Measurements from ENCODE around the gene FUT6.

The FUT6 gene

GRCh38 chr19:5804516-5805461, 34.7 kb downstream of the FUT6 start, which contains the start of gene NRTN:
Gene NRTN (plus strand): TSS chr19:5805067. CDS start chr19:5824166, 19,099 bp downstream.
- DNase-seq: peak in 1 of 2 experiments; percentile 69

DNA sequence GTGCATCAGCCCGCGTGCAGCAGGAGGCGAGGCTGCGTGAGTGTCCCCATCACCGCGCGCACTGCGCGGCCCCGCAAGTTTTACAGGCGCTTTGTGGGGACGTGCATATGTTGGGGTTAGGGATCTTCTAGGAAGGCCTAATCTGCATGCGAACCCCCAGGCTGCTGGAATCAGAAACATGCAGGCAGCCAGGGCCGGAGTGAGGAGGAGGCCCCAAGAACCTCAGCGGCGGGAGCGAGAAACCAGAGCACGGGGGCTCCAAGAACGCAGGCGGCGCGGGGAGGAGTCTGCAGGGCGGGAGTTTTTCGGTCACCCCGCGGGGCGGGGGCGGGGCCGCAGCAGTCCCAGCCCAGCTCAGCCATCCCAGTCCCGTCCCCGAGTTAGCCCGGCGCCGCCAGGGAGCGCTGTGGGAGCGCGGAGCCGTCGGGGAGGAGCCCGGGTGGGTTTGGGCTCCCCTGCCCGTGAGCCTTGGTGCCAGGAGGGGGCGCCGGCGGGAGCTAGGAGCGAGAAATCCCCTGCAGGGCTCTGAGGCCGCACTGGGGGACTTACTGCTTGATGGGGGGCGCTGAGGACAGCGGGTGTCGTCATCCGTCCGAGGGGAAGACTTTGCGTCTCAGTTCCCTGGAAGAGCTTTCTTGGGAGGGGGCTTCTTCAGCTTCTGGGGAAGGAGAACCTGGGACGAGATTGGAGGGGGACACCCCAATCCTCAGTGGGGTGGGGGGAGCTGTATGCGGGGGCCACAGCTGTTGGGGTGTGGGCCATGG, 35.6 kb downstream of the FUT6 start:
- DNase-seq: peak; percentile 95 to 97

- peak in 1 of 2 experiments; percentile 38 for DNase-seq
These were observed 36.1 kb downstream of the FUT6 start for GRCh38 chr19:5803441-5803751.

- peak in 1 of 2 experiments; percentile 20 for DNase-seq
These were observed 37.5 kb downstream of the FUT6 start for GRCh38 chr19:5801796-5802619.

DNA sequence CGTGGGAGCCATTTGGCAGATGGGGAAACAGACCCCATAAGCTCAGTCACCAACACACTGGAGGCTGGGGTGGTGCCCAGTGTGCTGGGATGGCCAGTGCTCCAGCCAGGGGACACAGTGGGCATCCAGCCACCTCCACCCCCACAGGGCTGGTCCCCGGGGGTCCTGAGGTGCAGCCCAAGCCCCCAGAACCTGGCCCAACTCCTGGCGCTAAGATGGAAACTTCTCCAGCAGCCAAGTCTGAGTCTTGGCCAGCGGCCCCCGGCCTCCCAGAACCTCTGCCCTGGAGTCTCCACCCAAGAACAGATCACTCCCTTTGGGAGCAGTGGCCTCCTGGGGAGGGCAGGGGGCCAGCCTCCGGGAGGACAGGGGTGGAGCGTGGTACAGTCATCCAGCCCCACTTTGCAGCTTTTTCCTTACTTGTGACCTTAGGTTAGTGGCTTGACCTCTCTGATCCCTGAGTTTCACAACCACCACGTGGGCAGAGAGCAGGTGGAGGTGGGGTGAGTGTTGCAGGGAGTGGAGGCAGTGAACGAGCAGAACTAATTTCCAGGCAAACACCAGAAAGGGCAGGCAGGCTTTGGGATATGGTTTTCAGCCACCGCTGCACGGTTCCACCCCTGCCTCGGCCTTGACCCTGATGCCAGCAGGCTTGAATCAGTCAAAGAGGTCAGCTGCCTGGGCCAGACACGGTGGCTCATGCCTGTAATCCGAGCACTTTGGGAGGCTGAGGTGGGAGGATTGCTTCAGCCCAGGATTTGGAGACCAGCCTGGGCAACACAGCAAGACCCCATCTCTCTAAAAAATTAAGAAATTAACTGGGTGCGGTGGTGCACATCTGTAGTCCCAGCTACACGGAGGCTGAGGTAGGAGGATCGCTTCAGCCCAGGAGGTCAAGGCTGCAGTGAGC, 38.9 kb downstream of the FUT6 start:
- DNase-seq: no peak

GRCh38 chr19:5799247-5800241, 40.0 kb downstream of the FUT6 start:
- no peak for DNase-seq

DNA sequence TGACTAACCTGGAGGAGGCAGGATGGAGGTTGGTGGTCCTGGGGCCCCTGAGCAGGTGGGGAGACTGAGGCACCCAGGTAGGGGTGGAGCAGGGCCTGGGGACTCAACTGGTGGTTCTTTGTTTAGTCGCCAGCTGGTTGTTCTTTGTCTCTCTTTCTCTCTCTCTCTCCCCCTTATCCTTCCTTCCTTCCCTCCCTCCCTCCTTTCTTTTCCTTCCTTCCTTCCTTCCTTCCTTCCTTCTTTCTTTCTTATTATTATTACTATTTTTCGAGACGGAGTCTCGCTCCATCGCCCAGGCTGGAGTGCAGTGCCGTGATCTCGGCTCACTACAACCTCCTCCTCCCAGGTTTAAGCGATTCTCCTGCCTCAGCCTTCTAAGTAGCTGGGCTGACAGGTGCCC, 41.3 kb downstream of the FUT6 start:
- no peak for DNase-seq

- no peak for DNase-seq
These were observed 44.1 kb downstream of the FUT6 start for GRCh38 chr19:5795382-5795919.

DNA sequence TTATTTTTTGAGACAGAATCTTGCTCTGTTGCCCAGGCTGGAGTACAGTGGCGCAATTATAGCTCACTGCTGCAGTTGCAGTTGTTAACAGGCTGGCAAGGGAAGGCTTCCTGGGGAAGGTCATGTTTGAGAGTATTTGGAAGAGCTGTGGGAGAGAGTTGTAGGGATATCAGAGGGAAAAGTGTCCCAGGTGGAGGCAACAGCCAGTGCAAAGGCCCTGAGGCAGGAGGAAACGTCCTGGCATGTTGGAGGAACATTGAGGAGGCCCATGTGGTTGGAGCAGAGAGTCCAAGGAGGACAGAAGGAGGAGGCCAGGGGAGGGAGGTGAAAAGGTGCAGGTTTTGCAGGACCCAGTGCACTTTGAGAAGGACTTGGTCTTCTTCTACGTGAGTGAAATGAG, 46.3 kb downstream of the FUT6 start:
- no peak for DNase-seq

DNA sequence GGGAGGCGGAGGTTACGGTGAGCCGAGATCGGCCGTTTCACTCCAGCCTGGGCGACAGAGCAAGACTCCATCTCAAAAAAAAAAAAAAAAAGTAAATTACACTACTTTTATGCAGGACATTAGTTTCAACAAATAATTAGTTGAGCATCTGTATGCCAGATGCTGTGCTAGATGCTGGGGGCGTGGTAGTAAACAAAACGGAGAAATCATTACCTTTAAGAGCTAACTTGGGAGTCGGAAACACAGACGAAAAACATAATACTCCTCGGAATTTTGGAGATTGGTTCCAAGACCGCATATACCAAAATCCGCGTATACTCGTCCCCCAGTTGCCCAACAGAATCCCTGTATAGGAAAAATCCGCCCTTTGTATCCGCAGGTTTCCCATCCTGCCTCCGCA, 47.3 kb downstream of the FUT6 start:
- DNase-seq: no peak

DNA sequence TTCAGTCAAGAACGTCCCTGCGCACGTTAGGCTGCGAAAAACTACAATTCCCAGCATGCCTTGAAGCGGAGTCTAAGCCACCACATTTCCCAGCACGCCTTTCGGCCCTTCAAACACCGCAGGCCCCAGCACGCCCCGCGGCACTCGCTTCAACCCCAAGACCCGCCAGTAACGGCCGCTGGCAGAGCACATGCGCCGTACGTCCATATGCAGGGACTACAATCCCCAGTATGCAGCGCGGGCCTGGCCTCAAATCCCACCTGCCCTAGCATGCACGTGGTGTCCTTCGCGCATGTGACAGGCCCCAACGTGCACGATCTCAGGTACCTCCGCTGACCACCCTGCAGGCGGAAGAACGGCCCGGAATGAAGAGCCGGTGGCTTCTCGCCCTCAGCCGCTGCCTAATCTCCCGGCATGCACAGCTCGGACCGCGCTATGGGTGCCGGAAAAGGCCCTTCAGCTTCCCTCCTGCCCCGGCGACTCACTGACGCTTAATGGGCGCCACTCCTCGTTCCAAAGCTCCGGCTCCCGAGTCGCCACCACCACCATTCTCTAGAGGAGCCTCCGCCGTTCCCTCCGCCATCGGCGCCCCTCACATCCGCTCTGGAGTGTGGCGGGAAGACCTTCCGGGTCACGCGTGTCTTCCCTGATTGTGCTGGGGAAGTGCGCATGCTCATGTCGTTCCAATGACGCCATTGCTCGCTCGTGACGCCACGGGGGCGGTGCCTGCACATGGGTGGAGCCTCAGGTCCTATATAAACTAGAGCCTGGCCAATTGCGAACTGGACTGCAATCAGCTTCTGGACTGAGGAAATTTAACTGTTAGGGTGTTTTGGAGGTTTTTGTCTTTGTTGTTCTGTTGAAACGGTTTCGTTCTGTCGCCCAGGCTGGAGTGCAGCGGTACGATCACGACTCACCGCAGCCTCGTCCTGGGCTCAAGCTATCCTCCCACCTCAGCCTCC, 48.7 kb downstream of the FUT6 start, which contains the start of gene DUS3L:
Gene DUS3L (minus strand): TSS at position 605 of the 962 bp plus-strand sequence. CDS start 22 bp downstream, at position 583.
- peak; percentile 97 to 99 for DNase-seq

GRCh38 chr19:5789886-5790558, 49.5 kb downstream of the FUT6 start:
- DNase-seq: no peak

- DNase-seq: no peak
These were observed 50.1 kb downstream of the FUT6 start for GRCh38 chr19:5789351-5789761.

DNA sequence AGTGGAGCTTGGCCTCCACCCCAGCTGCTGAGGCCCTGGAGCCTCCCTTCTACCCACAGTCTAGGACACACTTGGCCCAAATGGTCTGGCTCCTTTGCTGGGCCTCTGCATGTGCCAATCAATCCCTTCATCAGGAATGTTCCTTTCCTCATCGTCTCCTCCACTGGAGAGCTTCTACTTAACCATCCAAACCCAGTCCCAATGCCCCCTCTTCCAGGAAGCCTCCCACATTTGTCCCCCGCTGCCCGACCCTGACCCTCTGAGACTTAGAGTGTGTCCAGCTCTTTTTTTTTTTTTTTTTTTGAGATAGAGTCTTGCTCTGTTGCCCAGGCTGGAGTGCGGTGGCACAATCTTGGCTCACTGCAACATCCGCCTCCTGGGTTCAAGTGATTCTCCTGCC, 51.1 kb downstream of the FUT6 start:
- no peak for DNase-seq

GRCh38 chr19:5787409-5788182, 51.9 kb downstream of the FUT6 start:
- DNase-seq: no peak

DNA sequence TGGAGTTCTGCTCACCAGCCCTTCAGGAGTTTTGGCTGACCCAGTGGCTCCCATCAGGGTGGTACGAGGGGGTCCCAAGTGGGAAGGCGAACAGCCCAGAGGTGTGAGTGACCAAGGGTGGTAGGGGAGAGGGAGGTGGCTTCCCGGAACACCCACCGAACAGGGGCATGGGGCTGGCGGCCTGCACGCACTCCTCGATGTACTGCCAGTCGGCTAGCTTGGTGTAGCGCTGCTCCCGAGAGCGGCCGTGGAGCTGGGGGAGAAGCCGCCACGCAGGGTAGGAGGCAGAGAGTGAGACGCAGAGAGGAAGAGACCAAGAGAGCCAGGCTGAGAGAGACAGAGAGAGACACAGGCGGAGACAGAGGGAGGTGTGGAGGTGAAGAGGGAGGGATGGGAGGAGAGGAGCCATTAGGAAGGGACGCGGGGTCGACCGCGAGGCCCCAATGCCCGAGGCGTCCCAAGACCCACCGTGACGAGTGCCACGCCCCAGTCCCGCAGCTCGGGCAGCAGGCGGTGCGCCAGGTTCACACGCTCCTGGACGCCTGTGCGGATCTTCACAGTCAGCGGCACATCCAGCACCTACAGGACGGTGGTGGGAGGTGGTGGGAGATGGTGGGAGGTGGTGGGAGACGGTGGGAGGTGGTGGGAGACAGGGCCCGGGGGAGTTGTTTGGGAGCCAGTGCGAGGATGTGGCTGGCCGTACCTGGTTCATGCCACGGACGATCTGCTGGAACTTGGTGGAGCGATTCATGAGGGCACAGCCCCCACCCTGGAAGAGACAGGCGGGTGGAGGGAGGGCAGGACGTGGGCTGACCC, 52.7 kb downstream of the FUT6 start:
- no peak for DNase-seq

DNA sequence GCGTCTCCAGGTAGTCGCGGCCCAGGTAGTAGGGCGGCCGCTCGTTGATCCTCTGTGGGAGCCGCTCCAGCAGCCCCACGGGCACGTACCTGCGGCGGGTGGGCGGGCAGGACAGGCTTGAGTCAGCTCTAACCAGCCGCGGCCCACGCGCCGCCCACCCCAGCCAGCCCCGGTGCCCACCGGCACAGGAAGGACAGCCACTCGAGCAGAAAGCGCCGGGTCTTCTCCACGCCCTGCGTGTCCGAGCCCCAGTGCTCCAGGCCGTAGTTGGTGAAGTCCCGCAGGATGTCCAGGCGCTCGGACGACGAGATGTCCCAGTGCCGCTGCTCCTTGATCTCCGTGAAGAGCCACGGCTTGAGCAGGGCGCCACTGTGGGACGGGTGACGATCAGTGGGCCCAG, 54.1 kb downstream of the FUT6 start:
- DNase-seq: no peak
